HG03066 (cell line): ENCODE measurements around the gene TOMT.

ENCODE experiments used
- ATAC-seq: cut with Tn5 transposase; IDR thresholded peaks from one replicate; pipeline ENCODE4 v1.9.1; 2021; ENCODE audit warnings: low read depth; ENCODE audit not compliant: unreplicated experiment

TOMT gene

GRCh38 chr11:72085621-72086351 lies 19.9 kb upstream of the TOMT start:
- ATAC-seq: no peak

GRCh38 chr11:72088076-72088808 lies 17.5 kb upstream of the TOMT start:
- no peak for ATAC-seq

GRCh38 chr11:72091292-72091691 lies 14.4 kb upstream of the TOMT start:
- ATAC-seq: no peak

- no peak for ATAC-seq
Observed at GRCh38 chr11:72098741-72099140, 7.0 kb upstream of the TOMT start.

- ATAC-seq: no peak
Observed at GRCh38 chr11:72100009-72100408, 5.7 kb upstream of the TOMT start.

- ATAC-seq: no peak
Observed at GRCh38 chr11:72100462-72100861, 5.3 kb upstream of the TOMT start.

- no peak for ATAC-seq
Observed at GRCh38 chr11:72102162-72102561, 3.6 kb upstream of the TOMT start.

GRCh38 chr11:72102631-72102945 lies 3.1 kb upstream of the TOMT start:
- ATAC-seq: no peak

- peak; percentile 93 for ATAC-seq
Observed at GRCh38 chr11:72102946-72103753, 2.6 kb upstream of the TOMT start, which contains the start of gene LAMTOR1. TSS of gene LAMTOR1 (minus strand) at chr11:72103297. CDS start at chr11:72103224, 73 bp downstream.

GRCh38 chr11:72103754-72104167 lies 2.0 kb upstream of the TOMT start:
- no peak for ATAC-seq

- ATAC-seq: peak; percentile 6
Observed at GRCh38 chr11:72111300-72112142, 5.8 kb downstream of the TOMT start.

GRCh38 chr11:72112143-72112977 lies 6.6 kb downstream of the TOMT start, which contains the start of gene ANAPC15:
TSS of gene ANAPC15 (minus strand) at chr11:72112695. CDS start at chr11:72111276, 1,419 bp downstream.
- peak; percentile 92 for ATAC-seq

- no peak for ATAC-seq
Observed at GRCh38 chr11:72112978-72113808, 7.5 kb downstream of the TOMT start.

- no peak for ATAC-seq
Observed at GRCh38 chr11:72114570-72114969, 8.8 kb downstream of the TOMT start.

GRCh38 chr11:72116019-72116755 lies 10.5 kb downstream of the TOMT start:
- no peak for ATAC-seq

- ATAC-seq: no peak
Observed at GRCh38 chr11:72119198-72119597, 13.5 kb downstream of the TOMT start.

GRCh38 chr11:72120930-72121329 lies 15.2 kb downstream of the TOMT start:
- no peak for ATAC-seq

GRCh38 chr11:72122607-72123006 lies 16.9 kb downstream of the TOMT start:
- ATAC-seq: no peak
